NCI-H2081 treated with DMSO at 0.1 percent for 48 hours (cell line): ENCODE results near the gene ARHGAP6.
A peak's percentile ranks its signal among the peaks of the same experiment; 100 is the strongest.
"Not testable (repeated sequence)": the region's sequence is repeated elsewhere in the genome, so short reads cannot be mapped to it uniquely, and the experiment has no call there.

Source experiments
- DNase-seq: peaks from one replicate; lab custom pipeline; 2025; lab: John Stamatoyannopoulos, UW

ARHGAP6 gene

DNA sequence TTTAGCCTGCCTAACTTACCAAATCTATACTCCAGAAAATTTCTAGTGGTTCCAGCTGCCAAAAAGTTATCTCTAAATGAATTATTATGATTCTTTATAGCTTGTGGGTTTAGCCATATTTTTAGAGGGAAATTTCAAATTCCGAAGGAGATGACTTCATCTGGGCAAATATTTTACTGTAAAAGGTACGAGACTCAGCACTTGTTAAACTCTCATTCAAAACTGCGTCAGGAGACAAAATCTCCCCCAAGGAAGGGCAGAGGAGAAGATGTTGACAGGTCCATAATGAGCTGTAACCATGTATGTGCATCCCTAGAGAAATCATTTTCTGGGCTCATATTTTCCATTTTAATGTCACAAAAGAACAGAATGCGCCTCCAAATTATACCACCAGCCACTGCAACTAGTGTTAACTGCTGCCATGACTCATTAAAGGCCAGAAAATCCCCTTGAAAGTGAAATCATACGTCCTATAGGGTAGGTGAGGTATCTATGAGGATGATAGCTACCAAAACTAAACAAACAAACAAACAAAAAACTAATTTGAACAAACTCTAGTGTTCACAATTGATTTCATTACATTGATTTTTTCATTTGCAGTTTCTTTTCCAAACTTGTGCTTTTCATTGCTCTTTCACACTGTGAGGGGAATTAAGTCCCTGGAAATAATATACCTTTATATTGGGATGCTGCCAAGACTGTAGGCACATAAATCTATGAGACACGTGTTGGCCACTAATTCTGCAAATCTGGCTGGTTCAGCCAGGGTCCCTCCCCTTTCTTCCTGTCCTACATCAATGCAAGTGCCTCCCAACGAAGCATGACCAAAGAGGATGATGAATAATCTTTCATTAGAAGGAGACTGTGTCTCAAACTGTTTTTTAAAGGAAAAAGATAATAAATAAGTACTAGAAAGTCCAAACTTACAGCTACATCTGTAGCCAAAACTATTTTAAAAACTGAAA lies 85.8 kb downstream of the ARHGAP6 start:
- peak; percentile 9 for DNase-seq

DNA sequence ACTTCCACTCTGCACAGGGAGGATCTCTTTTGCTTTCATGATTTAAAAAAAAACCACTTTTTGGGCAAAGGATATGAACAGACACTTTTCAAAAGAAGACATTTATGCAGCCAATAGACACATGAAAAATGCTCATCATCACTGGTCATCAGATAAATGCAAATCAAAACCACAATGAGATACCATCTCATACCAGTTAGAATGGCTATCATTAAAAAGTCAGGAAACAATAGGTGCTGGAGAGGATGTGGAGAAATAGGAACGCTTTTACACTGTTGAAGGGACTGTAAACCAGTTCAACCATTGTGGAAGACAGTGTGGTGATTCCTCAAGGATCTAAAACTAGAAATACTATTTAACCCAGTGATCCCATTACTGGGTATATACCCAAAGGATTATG lies 87.4 kb downstream of the ARHGAP6 start:
- DNase-seq = not testable (repeated sequence)

DNA sequence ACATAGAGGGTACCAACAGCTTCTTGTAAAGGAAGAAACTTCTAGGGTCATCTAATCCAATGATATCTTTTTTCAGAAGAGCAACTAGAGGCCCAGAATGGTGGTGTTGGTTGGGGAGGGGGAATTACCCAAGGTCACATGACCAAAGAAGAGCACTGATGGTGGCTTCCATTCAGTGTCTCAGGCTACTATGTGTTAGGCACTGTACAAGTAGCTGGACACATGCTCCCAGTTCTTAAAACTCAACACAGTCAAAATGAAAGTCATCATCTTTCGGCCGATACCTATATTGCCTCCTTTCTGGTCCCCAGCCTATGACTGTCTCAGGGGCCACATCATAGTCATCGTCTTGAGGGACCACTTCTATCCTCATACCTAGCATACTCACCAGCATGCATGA lies 88.1 kb downstream of the ARHGAP6 start:
- DNase-seq = no peak

DNA sequence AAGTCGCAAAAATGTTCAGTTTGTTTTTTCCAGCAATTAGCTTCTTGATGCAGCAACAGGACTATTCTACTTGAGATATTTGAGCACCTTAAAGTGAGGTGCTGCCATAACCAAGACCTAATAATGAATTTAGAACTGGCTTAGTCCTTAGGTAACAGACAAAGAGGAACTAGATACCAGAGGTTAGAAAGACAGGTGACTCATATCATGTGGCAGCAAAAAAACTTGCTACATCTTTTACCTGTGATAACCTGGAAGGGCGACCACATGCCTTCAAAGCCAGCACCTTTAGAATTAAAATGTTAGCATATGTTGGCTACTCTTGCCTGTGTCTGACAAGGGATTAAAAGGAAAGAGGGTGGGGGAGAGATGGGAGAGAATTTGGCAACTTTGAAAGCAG lies 90.4 kb downstream of the ARHGAP6 start:
- DNase-seq = no peak

DNA sequence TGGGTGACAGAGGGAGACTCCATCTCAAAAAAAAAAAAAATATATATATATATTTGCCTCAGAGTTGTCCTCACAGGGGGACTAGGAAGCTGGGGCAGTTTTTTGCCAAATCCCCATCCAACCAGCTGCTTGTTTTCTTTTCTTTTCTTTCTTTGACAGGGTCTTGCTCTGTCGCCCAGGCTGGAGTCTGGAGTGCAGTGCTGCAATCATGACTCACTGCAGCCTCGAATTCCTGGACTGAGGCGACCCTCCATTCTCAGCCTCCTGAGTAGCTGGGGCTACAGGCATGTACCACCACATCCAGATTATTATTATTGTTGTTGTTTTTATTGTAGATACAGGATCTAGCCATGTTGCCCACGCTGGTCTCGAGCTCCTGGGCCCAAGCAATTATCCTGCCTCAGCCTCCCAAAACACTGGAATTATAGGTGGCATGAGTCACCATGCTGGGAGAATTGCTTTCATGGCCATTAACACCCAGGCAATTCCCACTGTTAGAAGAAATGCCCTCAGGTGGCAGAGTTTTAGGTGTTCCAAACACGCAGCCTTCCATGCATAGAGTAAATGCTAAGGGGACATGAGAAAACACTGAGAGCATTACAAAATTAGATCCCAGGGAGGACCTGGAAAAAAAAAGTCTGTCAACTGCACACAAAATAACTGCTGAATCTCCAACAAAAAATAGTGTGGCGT lies 98.0 kb downstream of the ARHGAP6 start:
- DNase-seq = no peak

DNA sequence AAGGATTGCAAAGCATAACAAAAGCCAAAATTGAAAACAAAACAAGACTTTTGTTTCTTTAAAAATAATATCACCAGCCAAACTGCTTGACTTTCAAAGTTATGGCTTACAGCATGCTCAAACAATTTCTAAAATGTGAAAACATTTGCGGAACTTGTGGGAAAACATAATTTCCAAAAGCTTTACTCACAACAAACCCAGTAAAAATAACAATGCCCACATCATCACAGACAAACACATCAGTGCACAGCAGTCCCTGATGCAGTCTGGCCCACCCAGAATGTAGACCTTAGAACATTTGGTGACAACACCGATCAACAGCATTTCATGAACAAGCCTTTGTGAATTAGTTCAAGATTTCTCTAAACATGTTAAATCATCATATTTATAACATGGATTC lies 98.9 kb downstream of the ARHGAP6 start:
- DNase-seq = no peak

DNA sequence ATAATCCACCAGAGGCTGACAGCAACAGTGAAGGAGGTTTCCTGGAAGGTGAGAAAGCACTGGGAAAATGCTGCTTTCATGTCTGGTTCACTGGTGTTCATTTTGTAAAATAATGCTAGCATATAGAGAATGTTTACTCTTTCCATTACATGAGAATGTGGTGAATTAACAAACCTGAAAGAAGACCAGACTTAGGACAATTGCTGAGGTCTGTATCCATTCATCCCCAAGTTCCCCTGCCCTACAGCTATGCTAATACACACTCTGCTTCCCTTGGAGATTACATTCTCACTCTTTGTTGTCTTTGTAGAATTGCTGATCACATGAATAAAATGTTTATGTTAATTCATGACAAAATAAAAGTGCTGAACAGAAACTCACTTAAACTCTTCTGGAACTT lies 99.5 kb downstream of the ARHGAP6 start:
- no peak for DNase-seq

DNA sequence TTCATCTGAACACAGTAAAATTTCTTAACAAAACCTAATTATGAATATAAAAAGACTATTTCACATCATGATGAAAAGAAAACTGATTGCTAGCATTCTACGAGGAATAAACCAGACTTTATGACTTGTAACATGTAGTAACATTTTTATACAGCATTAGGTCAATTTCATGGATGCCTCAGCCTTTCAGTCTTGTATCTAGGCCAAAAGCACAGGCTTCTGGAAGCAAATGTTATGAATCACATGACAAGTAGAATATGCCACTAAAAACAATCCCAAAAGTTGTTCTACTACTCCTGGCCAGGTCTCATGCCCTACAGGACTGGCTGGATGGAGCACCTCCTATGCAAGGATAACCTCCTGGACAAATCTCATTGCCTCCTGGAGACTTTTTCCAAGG lies 101.2 kb downstream of the ARHGAP6 start:
- no peak for DNase-seq

DNA sequence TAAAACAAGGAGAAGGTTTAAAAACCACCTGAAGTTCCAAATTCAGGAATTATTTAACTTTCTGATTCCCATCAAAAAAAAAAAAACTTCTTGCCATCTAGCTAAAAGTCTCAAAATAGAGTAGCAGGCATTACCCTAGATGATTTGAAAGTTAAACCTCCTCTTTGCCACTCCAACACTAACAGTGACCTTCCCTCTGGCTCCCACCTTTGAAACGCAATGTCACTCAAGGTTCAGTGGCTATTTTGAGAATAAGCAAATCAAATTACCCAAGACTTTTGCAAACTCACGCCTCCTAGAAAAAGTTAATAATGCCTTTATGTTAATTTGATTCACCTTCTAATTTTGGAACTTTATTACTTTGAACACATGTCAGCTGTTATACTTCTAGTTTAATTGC lies 103.2 kb downstream of the ARHGAP6 start:
- no peak for DNase-seq

DNA sequence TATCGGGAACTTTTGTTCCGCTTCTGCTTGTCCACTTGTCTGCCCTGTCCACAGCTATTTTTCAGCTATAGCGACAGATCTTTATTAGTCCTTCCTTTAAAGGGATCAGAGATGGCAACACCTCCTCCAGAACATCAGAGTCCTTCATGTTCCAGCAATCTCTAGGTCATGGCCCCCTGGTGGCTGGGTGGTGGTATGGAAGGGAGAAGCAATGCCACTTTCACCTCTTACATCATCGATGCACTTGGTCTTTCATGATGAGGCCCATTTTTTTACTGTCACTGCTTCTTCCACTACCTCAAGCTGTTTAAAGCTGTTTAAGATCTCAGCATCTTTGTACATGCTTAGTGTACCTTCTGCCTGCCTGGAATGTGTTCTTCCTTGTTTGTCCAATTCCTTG lies 106.7 kb downstream of the ARHGAP6 start:
- DNase-seq = no peak

DNA sequence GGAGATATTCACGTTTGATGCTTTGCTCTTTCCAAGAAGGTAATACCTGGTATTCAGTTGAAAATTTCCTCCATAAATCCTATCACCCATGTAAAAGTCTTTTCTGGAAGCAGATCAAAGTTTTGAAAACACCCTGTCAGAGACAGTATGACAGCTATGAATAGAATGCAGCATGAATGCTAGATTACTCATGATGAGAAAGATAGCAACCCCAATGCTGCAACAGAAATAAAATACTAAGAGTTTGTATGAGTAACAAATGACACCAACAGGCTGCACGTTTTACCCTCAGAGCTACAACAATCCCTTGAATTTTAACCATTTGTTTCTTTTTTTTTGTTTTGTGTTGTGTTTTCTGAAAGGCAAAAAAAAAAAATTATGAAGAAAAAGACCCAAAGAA lies 108.6 kb downstream of the ARHGAP6 start:
- no peak for DNase-seq

DNA sequence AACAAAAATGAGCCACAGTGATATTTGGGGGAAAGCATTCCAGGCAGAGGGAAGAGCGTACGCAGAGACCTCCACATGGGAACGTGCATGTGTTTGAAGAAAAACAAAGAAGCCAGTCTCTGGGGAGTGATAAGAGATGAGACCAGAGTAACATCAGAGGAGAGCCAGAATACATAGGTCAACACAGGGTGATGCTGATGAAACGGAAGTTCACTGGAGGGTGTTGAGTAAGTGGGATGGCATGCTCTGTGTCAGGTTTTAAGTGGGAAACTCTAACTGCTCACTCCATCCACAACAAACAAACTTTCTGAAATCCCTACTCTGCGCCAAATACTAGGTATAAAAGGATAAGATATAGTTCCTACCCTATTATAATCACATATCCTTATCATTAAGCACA lies 110.0 kb downstream of the ARHGAP6 start:
- no peak for DNase-seq

DNA sequence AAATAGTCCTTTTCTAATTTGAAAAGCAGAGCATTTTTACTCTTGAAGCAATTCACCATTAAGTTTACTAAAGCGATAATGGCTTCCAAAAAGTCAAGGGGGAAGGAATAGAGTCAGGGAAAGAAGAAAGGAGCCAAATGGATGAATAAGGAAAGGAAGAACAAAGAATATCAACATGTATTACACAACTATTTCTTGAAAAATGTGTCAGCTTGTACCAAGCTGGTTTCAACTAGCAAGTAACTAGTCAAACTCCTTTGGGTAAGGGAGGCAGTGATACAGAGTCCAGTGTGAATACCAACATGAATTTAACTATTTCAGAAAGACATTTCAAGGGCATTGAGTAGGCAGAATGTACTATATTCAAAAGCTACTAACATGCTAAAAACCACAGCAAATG lies 112.1 kb downstream of the ARHGAP6 start:
- no peak for DNase-seq

DNA sequence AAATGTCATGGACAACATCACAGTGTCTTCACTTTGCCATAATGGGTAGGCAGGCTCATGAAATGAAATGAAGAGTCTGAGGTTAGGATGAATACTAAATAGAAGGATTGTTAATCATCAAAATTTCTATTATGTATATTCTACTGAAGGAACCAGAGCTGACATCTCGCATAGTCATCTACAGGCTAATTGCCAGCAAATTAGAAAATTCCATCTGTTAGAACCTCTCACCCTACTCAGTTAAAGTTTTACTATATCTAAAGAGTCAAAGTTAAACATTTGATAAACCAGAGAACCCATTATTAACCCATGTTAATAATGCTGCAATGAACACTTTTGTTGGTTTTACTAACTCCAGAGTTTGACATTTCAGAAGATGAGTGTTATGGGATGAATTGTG lies 114.6 kb downstream of the ARHGAP6 start:
- no peak for DNase-seq

DNA sequence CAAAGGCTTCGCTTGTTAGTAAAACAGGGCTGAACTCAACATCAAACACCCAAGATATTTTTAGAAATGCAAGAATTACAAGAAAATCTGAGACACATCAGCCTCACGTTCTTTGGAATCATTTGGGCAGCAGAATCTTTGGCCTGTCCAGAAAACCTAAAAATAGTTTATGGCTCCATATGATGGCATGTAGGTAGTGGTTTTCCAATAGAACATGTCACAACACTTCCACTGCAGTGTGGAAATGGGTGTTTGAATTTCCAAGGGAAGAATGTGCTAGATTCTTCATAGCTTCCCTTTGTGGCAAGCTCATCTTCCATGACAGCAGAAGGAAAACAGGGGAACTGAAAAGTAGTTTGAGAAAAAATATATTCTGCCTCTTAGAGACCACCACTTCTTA lies 118.8 kb downstream of the ARHGAP6 start:
- DNase-seq = no peak

DNA sequence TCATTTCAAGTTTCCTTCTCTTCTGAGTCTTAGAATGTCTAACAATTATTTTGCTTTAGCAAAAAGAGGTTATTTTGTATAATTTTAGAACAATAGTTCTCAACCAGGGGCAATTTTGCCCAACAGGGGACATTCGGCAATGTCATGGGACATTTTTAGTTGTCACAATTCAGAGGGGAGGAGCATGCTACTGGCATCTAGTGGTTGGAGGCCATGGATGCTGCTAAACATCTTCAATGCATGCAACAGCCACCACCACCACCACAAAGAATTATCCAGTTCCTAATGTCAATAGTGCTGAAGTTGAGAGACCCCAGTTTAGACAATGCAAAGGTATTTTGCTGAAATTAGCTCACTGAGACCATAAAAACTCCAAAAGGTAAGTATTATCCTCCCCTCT lies 122.5 kb downstream of the ARHGAP6 start:
- no peak for DNase-seq

DNA sequence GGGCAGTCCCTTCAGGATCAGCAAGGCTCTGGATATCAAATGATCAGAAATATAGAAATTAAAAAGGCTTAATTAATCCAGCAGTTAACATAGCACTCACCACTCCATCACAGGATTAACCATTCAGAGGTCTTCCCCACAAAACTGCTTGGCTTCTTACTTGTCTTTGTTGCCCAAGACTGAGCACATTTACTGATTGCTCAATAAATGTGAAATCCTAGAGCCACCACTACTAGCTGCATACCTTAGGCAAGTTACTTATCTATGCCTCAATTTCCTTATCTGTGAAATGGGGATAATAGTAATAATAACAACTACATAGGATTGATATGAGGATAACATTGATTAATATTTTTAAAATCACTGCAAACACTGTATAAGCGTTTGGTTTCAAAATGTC lies 124.2 kb downstream of the ARHGAP6 start:
- no peak for DNase-seq

DNA sequence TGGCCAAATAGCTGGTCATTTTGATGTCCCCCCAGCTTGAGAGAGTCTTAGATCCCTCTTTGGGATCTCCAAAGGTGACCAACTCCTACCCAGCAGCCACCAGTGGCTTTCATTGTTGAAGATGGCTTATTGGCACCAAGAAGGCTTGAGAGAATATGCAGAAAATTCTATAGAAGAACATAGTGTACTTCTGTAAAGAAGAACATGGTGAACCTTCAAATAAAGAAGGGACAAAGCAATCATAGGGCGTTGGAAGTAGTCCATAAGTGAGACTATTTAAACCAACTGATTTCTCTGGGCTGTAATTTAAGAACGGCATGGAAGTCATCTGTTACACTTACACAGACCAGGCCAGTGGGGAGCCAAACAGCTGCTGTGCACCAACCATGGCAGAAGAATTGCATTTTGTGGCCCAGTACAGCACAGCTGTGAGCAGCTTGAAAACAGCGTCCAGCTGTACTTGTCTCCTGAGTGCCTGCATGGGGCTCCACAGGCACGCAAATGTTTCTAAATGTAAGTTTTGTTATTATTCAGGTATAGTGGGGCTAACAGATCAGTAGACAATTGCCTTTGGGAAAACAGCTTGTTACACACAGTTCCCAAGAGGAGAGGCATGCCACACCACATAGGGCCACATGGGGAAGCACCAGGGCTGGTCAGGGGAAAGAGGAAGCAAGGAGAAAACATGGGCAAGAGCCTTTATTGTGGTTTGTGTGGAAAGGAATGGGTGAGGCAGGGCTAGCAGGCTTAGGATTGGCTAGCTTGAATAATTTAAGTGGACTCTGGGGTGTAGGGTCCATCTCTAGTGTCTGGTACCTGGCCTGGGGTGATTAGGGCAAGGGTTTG lies 125.0 kb downstream of the ARHGAP6 start:
- no peak for DNase-seq

DNA sequence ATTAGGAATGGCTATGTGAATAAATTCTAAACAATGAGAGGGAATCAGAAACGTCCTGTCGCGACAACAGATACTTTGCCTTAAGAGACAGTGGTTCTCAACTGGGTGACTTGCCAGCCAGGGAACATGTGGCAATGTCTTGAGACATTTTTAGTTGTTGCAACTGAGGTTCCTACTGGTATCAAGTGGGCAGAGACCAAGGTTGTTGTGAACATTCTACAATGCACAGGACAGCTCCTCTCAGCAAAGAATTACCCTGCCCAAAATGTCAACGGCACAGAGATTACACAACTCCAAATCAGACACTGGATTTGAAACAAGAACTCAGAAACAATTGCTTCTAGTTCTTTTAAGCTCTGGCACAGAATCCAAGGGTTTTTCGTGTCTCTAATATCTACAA lies 128.6 kb downstream of the ARHGAP6 start:
- no peak for DNase-seq

DNA sequence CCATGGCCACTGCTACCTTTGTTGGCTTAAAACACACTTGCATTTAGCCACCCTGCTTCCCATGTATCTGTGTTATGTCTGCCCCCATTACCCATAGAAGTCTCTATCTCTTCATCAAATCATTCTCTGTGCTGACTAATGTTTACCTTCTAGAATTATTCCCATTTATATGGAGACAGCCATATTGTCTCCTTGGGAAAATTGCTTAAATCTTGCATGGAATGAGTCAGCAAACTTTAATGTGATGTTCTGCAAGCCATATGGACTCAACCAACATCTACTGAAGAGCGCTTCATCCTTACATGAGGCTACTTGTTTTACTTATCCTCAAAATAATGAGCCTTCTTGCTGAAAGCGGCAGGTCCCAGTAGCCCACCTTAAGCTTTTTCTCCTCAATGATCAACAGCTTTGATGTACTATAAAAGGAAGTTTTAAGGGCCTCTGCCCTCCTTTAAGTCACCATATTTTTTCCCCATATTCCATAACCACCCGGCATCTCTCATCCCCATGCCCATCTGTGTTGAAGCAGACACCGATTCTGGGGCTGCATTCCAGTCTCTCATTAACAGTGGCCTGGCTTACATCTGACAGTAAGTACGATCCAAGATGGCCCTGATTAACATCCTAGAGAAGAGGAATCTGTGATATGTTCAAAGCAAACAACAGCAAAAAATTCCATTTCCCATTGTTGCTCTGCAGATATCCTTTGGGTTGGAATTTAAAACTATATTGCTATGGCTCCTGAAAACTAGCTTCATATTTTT lies 130.4 kb downstream of the ARHGAP6 start:
- no peak for DNase-seq

DNA sequence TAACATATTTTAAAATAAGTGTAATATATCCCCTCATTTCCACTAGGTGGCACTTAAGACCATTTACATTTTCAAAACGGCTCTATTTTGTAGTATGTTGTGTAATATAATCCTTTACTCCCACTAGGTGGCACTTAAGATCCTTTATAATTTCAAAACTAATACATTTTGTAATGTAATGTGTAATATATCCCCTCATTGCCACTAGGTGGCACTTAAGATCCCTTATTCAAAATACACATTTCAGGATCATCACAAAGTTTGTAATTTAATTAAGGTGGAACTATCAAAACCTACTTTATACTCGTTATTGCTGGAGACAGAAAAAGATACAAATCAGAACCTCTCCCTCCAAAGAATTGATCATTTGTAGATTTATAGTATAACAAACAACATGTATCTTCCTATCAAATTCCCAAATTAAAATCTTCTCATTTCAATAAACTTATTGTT lies 132.5 kb downstream of the ARHGAP6 start:
- DNase-seq = peak; percentile 87
